Central memory CD8-positive, alpha-beta T cell (primary cell): Measurements from ENCODE around the gene RNF145.

ENCODE experiments used
- ATAC-seq: fragments of 150-1000 bp; cut with Tn5 transposase; replicated peaks from 2 replicates; pipeline ENCODE4 v1.10.0; 2022; ENCODE audit warnings: mild to moderate bottlenecking, moderate FRiP score, moderate number of reproducible peaks; ENCODE audit not compliant: poor library complexity, severe bottlenecking; ENCODE audit errors: extremely low read depth
- DNase-seq, 2 donors: peaks; one replicate each; pipeline ENCODE4 v3.0.0; 2021; ENCODE audit warnings: low spot score in 2 of 2
- H3K27ac Mint-ChIP-seq: one replicate; pipeline ENCODE4 v1.8.0; 2022; ENCODE audit warnings: low read depth, mild to moderate bottlenecking, moderate library complexity, mixed read lengths
- H3K27me3 Mint-ChIP-seq: one replicate; pipeline ENCODE4 v1.8.0; 2022; ENCODE audit warnings: mixed read lengths
- H3K36me3 Mint-ChIP-seq: one replicate; pipeline ENCODE4 v1.8.0; 2022; ENCODE audit warnings: mild to moderate bottlenecking, moderate library complexity, mixed read lengths; ENCODE audit not compliant: insufficient read depth
- H3K4me1 Mint-ChIP-seq: one replicate; pipeline ENCODE4 v1.8.0; 2022; ENCODE audit warnings: mixed read lengths
- H3K4me3 Mint-ChIP-seq: one replicate; pipeline ENCODE4 v1.8.0; 2022; ENCODE audit warnings: mild to moderate bottlenecking, moderate library complexity, mixed read lengths
- H3K9me3 Mint-ChIP-seq: one replicate; pipeline ENCODE4 v1.8.0; 2022; ENCODE audit warnings: mixed read lengths

Gene RNF145, protein sequence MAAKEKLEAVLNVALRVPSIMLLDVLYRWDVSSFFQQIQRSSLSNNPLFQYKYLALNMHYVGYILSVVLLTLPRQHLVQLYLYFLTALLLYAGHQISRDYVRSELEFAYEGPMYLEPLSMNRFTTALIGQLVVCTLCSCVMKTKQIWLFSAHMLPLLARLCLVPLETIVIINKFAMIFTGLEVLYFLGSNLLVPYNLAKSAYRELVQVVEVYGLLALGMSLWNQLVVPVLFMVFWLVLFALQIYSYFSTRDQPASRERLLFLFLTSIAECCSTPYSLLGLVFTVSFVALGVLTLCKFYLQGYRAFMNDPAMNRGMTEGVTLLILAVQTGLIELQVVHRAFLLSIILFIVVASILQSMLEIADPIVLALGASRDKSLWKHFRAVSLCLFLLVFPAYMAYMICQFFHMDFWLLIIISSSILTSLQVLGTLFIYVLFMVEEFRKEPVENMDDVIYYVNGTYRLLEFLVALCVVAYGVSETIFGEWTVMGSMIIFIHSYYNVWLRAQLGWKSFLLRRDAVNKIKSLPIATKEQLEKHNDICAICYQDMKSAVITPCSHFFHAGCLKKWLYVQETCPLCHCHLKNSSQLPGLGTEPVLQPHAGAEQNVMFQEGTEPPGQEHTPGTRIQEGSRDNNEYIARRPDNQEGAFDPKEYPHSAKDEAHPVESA

DNA sequence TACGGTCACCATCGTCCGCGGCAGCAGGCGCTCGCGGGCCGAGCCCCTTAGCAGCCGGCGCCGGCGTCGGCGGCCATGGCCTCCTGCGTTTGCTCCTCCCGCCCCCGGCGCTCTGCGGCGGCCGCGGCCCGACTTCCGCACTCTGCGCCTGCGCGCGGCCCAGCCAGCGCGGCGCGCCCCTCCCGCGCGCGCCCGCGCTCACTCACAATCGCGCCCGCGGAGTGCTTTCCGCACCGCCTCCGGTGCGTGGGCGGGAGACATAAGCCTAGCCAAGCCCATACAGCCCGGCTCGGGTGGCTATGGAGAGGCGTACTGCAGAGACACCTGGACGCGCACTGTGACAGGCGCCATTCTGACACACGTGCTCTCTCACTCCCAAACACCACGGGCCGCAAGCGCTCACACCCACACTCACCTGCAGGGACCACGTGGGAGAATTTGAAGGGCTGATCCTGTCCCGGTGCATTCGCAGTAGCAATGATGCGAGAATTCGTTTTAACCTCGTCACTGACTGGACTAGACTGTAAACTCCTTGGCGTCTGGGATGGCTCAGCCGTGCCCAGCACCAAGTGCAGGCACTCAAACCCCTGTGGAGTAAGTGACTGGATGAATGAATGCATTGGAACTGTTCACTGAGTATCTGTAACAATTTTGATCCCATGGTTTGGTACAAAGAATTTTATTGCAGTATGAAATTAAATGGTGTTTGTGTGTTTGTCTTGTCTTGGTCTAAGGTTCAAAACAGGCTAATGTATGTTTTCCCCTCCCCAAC lies at the start of gene RNF145:
Gene RNF145 (minus strand): TSS at position 116 of the 772 bp plus-strand sequence. CDS start 5,936 bp downstream, outside the sequence.
- DNase-seq (peak; percentile 81 to 86), ATAC-seq (peak; percentile 74)
- peaks cover 17% of the 10 kb centered on the region for H3K36me3 Mint-ChIP-seq
- no peaks in the 10 kb centered on the region for H3K9me3 Mint-ChIP-seq
- peak within 1 kb of the TSS; percentile 99 for H3K27ac Mint-ChIP-seq
- no peaks in the 10 kb centered on the region for H3K27me3 Mint-ChIP-seq
- H3K4me3 Mint-ChIP-seq: peak within 1 kb of the TSS; percentile 99
- H3K4me1 Mint-ChIP-seq: peaks cover 49% of the 10 kb centered on the region

DNA sequence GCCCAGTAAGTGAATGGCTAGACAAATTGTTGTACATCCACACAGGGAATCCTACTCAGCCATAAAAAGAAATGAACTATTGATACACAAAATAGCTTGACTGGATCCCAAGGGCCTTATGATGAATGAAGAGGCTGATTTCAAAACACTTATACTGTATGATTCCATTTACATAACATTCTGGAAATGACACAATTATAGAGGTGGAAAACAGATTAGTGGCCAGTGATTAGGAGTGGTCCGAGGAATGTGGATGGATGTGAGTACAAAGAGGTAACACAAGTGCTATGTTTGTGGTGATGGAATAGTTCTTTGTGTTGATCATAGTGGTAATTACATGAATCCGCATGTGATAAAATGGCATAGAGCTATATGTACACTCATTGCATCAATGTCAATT lies 49.0 kb upstream of the RNF145 start:
- H3K4me1 Mint-ChIP-seq: peaks cover 21% of the 10 kb centered on the region
- ATAC-seq (no peak), DNase-seq (no peak)
- H3K27ac Mint-ChIP-seq: no peak overlapping the region
- H3K36me3 Mint-ChIP-seq: peaks cover 6% of the 10 kb centered on the region
- no peaks in the 10 kb centered on the region for H3K9me3 Mint-ChIP-seq
- peaks cover 27% of the 10 kb centered on the region for H3K27me3 Mint-ChIP-seq
- no peak overlapping the region for H3K4me3 Mint-ChIP-seq

DNA sequence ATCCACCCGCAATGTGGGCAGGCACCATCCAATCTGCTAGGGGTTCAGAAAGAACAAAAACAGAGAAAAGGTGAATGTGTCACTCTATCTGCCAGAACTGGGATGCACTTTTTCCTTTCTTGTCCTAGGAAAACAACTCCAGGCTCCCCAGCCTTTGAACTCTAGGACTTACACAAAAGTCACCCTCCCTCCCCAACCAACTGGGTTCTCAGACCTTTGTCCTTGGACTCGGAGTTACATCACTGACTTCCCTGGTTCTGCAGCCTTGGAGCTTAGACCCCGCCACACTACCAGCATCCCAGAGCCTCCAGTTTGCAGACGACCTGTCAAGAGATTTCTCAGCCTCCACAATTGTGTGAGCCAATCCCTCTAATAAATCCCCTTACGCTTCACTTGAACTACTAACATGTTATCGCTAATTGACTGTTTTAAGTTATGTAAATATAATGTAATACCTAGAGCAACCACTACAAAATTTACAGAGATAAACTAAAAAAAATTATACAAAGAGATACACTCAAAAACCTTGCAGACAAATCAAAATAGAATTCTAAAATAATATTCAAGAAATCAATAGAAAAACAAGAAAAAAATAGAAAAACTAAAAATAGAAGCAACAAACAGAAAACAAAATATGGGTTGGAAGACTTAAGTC lies 48.4 kb upstream of the RNF145 start:
- H3K9me3 Mint-ChIP-seq: no peaks in the 10 kb centered on the region
- no peak overlapping the region for H3K4me3 Mint-ChIP-seq
- ATAC-seq: no peak
- H3K4me1 Mint-ChIP-seq: peaks cover 17% of the 10 kb centered on the region
- H3K36me3 Mint-ChIP-seq: peaks cover 2% of the 10 kb centered on the region
- DNase-seq: no peak
- peaks cover 27% of the 10 kb centered on the region for H3K27me3 Mint-ChIP-seq
- H3K27ac Mint-ChIP-seq: no peak overlapping the region

DNA sequence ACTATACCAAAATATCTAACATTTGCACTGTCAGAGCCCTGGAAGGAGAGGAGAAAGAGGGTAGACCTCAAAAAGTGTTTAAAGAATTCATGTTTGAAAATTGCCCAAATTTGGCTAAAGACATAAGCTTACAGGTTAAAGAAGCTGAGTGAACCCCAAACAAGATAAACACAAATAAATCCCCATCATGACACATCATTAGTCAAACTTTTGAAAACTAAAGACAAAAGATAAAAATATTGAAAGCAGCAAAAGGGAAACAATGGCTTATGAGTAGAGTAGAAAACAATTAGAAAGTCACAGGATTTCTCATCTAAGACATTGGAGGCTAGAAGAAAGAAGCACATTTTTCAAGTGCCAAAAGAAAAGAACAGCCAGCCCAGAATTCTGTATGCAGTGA lies 47.7 kb upstream of the RNF145 start:
- DNase-seq (no peak), ATAC-seq (no peak)
- Mint-ChIP-seq H3K9me3 (no peaks in the 10 kb centered on the region), H3K36me3 (no peaks in the 10 kb centered on the region), H3K27ac (no peak overlapping the region), H3K4me1 (peaks cover 12% of the 10 kb centered on the region), H3K27me3 (peaks cover 27% of the 10 kb centered on the region), H3K4me3 (no peak overlapping the region)

DNA sequence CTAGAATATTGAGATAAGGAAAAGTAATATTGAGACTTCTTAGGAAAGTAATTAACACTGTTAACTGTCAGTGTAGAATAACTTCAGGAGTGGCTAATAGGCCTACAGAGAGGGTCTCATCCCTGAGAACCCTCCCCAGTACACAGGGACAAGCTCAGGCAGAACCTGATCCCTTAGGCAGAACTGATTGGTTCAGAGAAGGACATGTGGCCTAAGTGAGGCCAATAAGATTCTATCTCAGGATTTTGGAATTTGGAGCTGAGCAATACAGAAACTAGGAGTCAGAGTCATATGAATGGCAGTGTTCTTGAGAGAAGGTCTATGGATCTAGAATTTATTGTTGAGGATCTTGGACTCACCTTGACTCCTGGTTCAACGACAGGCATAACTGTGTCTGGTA lies 42.8 kb upstream of the RNF145 start:
- no peaks in the 10 kb centered on the region for H3K36me3 Mint-ChIP-seq
- H3K4me1 Mint-ChIP-seq: no peaks in the 10 kb centered on the region
- DNase-seq (no peak), ATAC-seq (no peak)
- no peak overlapping the region for H3K4me3 Mint-ChIP-seq
- H3K9me3 Mint-ChIP-seq: no peaks in the 10 kb centered on the region
- peak overlapping the region; percentile 55 for H3K27ac Mint-ChIP-seq
- H3K27me3 Mint-ChIP-seq: peaks cover 56% of the 10 kb centered on the region

DNA sequence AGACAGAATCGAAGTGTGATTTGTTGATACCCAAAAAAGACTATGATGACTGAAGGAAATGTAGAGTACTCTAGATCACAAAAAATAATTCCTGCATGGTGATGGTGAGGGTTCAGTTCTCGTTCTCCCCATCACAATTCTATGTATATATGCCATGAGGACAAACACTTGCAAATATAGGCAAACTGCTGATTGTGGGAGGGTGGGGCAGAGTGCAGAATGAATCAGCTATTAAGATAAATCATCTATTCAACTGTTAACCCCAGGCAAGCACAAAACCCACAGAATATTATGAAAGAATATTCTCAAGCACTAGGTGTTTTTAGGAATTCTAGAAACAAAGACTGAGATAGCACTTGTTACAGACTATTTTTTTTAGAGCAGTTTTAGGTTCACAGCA lies 39.8 kb upstream of the RNF145 start:
- DNase-seq (no peak), ATAC-seq (no peak)
- H3K27ac Mint-ChIP-seq: no peak overlapping the region
- H3K4me3 Mint-ChIP-seq: no peak overlapping the region
- no peaks in the 10 kb centered on the region for H3K36me3 Mint-ChIP-seq
- H3K27me3 Mint-ChIP-seq: peaks cover 40% of the 10 kb centered on the region
- H3K9me3 Mint-ChIP-seq: no peaks in the 10 kb centered on the region
- H3K4me1 Mint-ChIP-seq: no peaks in the 10 kb centered on the region

DNA sequence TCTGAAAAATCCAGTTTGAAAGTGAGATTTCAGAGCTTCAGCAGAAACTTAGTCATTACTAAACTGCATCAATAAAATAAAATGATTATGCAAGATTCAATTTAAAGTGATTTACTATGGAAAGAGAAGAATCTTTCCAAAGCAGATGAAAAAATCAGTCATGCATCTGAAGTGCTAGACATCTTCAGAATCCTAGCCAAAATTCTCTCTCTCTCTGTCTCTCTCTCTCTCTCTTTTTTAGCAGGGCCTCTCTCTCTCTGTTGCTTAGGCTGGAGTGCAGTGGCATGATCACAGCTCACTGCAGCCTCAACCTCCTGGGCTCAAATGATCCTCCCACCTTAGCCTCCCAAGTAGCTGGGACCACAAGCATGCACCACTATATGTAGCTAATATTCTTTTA lies 35.5 kb upstream of the RNF145 start:
- Mint-ChIP-seq H3K36me3 (no peaks in the 10 kb centered on the region), H3K27ac (no peak overlapping the region), H3K4me1 (peaks cover 8% of the 10 kb centered on the region), H3K27me3 (peaks cover 42% of the 10 kb centered on the region), H3K4me3 (no peak overlapping the region), H3K9me3 (no peaks in the 10 kb centered on the region)
- ATAC-seq (no peak), DNase-seq (no peak)

DNA sequence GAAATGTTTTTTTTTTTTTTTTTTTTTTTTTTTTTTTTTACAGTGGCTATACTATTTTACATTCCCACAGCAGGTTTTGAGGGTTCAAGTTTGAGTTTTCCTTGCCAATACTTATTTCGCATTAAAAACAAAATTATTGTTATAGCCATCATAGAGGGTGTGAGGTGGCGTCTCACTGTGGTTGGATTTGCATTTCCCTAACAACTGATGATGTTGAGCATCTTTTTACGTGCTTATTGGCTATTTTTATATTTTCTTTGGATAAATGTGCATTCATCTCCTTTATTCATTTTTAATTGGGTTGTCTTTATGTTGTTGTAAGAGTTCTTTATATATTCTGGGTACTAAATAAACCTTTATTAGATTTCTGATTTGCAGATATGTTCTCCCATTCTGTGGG lies 34.8 kb upstream of the RNF145 start:
- no peak for DNase-seq
- Mint-ChIP-seq H3K36me3 (no peaks in the 10 kb centered on the region), H3K4me1 (peaks cover 8% of the 10 kb centered on the region), H3K9me3 (no peaks in the 10 kb centered on the region), H3K4me3 (no peak overlapping the region), H3K27me3 (peaks cover 34% of the 10 kb centered on the region), H3K27ac (no peak overlapping the region)
- no peak for ATAC-seq

DNA sequence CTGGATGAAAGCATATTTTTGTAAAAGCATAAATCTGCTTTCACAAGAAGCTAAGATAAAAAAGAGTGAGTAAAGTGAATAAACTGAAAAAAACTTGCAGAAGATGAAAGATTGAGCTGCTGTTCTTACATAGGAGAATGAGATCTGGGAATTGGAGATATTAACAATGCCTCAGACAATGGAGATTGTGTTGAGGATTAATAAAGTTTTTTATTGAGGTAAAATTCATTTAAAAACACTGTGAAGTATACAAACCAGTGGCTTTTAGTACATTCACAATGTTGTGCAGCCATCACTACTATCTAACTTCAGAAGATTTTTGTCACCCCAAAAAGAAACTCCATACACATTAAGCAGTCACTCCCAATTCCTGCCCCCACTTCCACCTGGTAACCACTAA lies 34.0 kb upstream of the RNF145 start:
- H3K27me3 Mint-ChIP-seq: peaks cover 27% of the 10 kb centered on the region
- peaks cover 8% of the 10 kb centered on the region for H3K4me1 Mint-ChIP-seq
- no peaks in the 10 kb centered on the region for H3K9me3 Mint-ChIP-seq
- H3K27ac Mint-ChIP-seq: no peak overlapping the region
- H3K4me3 Mint-ChIP-seq: no peak overlapping the region
- no peak for ATAC-seq
- no peaks in the 10 kb centered on the region for H3K36me3 Mint-ChIP-seq
- no peak for DNase-seq

DNA sequence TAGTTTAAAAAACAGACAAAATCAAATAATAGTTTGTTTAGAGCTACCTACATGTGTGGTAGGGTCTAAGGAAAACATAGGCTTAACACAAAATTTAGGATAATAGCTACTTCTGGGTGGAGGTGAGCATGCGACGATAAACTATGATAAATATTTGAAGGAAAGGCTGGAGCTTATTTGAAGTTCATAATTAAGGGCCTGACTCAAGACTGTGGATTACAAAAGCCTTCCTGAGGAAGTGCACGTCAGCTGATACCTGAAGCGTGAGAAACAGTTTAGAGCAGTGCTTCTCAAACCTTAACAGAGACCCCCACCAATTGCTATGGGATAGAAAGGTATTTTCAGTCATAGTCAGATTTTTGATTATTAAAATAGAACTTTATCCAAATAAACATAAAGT lies 33.3 kb upstream of the RNF145 start:
- H3K36me3 Mint-ChIP-seq: no peaks in the 10 kb centered on the region
- H3K4me3 Mint-ChIP-seq: no peak overlapping the region
- ATAC-seq (no peak), DNase-seq (no peak)
- no peak overlapping the region for H3K27ac Mint-ChIP-seq
- peaks cover 8% of the 10 kb centered on the region for H3K4me1 Mint-ChIP-seq
- H3K27me3 Mint-ChIP-seq: peaks cover 19% of the 10 kb centered on the region
- no peaks in the 10 kb centered on the region for H3K9me3 Mint-ChIP-seq

DNA sequence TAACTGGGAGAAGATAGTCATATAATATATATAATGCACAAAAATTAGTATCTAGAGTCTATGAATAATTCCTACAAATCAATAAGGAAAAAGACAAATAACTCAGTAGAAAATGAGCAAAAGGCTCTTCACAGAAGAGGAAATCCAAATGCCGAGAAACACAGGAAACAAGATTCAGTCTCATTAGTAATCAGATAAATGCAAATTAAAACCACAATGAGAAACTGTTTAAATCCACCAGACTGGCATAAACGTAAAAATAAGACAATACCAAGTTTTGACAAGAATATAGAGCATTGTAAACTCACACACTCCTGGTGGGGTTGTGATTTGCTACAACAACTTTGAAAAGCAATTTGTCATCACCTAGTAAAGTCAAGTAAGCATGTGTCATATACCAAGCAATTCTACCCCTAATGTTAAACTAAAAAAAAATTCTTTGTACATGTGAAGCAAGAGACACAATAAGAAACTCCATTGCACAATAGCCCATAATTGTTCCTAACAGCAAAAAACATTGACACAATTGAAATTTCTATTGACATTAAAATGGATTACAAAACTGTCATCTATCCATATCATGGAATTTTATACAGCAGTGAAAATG lies 32.7 kb upstream of the RNF145 start:
- Mint-ChIP-seq H3K9me3 (no peaks in the 10 kb centered on the region), H3K27ac (no peak overlapping the region), H3K27me3 (peaks cover 18% of the 10 kb centered on the region), H3K4me1 (peaks cover 8% of the 10 kb centered on the region), H3K4me3 (no peak overlapping the region), H3K36me3 (no peaks in the 10 kb centered on the region)
- DNase-seq (no peak), ATAC-seq (no peak)

DNA sequence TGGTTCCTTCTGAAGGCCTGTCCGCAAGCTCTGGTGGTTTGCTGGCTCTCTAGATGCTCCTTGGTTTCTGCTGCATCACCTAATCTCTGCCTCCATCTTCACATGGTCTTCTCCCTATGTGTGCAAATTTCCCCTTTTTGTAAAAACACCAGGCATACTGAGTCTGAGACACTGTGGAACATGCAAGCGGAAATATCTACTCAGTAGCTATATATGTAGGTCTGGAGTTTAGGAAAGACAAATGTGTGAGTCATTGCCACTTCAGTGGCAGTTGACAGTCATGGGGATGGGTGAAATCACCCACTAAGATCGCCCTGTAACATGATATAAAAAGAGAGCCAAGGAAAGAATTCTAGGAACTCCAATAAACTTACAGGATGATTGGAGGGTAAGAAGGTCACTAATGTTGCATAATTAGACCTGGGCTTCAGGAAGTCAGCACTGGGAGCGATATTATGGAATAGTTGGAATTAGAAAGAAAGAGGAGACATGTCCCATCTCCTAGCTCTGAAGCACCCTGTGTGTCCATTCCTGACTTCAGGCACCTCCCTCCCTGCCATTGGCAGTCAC lies 31.0 kb upstream of the RNF145 start:
- Mint-ChIP-seq H3K9me3 (no peaks in the 10 kb centered on the region), H3K4me3 (no peak overlapping the region), H3K27me3 (peaks cover 9% of the 10 kb centered on the region), H3K36me3 (no peaks in the 10 kb centered on the region), H3K27ac (no peak overlapping the region), H3K4me1 (peaks cover 8% of the 10 kb centered on the region)
- ATAC-seq: no peak
- no peak for DNase-seq
